ENCODE data around the gene CTNND2.

Gene CTNND2

DNA sequence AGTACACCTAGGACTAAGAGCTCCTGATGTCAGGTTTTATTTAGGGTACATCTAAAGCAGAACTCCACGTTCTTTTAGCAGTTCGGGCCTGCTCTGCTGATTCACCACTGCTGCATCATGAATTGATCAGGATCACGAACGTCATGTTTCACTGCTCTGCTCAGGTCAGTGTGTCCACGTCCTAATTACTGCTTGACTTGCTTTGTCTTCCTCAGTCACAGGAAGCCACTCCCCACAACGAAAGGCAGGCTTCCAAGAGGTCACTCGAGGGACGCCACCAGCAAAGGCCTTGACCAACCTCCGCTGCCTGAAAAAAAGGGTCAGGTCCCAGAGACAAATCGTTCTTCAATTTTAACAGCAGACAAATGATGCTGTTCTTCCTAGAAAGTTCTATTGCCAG is 40.3 kb downstream of the CTNND2 start:
- no peak overlapping the region for H3K14ac ChIP-seq (ENCODE audit: low read length in 2 of 2)
- H3K4me3 ChIP-seq (ENCODE audit: insufficient read depth in 1 of 2, low read depth in 1 of 2, low read length in 2 of 2) = no peak overlapping the region
- no peak overlapping the region for H2BK12ac ChIP-seq (ENCODE audit: low read length in 2 of 2)
- no peak overlapping the region for H2BK5ac ChIP-seq (ENCODE audit: low read depth, low read length, poor library complexity, severe bottlenecking)
- H3K36me3 ChIP-seq (ENCODE audit: control insufficient read depth in 1 of 2, insufficient read depth in 2 of 2, low read depth in 1 of 2, low read length in 2 of 2) = no peaks in the 10 kb centered on the region
- 77% methylated on average over 9 of the region's 10 CpGs for WGBS
- no peak overlapping the region for H3K4me2 ChIP-seq (ENCODE audit: low read length, poor library complexity, severe bottlenecking)
- H2AFZ ChIP-seq (ENCODE audit: low read depth, low read length) = no peak overlapping the region
- H2BK120ac ChIP-seq (ENCODE audit: low read depth, low read length) = no peak overlapping the region
- H2AK5ac ChIP-seq (ENCODE audit: low read length, severe bottlenecking) = no peak overlapping the region
- H4K8ac ChIP-seq (ENCODE audit: low read length) = no peak overlapping the region
- no peak overlapping the region for H3K23ac ChIP-seq (ENCODE audit: low read length in 2 of 2)
- H2BK15ac ChIP-seq (ENCODE audit: low read depth, poor library complexity, severe bottlenecking) = no peak overlapping the region
- H3K9ac ChIP-seq (ENCODE audit: low read length) = no peak overlapping the region
- no peaks in the 10 kb centered on the region for H3K4me1 ChIP-seq (ENCODE audit: control insufficient read depth, insufficient read depth, low read depth, low read length)
- no peak overlapping the region for H3K18ac ChIP-seq (ENCODE audit: low read depth in 1 of 2, low read length in 2 of 2)
- no peaks in the 10 kb centered on the region for H3K27me3 ChIP-seq (ENCODE audit: control insufficient read depth in 1 of 2, insufficient read depth in 1 of 2, low read length in 2 of 2)
- no peaks in the 10 kb centered on the region for H3K9me3 ChIP-seq (ENCODE audit: control insufficient read depth, low read length)
- H3K27ac ChIP-seq (ENCODE audit: low read length, poor library complexity, severe bottlenecking) = no peak overlapping the region
- H4K91ac ChIP-seq (ENCODE audit: low read length) = no peak overlapping the region
- no peak for DNase-seq
- H3K79me1 ChIP-seq (replicated peaks; ENCODE audit: low read length, poor library complexity, severe bottlenecking) = no peaks in the 10 kb centered on the region
- no peak overlapping the region for H3K4ac ChIP-seq (ENCODE audit: low read depth in 1 of 2, low read length in 2 of 2)

DNA sequence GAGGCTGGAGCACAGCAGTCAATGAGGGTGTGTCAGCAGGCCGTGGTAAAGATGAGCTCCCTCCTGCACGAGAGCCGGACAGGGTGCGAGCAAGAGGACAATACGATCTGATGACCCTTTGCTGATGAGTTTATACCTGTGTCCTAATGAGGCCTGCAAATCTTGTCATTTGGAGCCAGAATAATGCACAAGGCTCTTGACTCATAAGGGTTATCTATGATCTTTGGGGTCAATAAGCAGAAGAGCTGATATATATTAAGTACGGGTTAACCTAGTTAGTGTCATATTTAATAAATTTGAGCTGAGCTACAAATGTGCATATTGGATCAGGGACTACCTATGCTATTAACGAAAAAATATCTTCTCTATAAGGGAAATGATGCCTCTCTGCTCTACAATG is 46.9 kb downstream of the CTNND2 start:
- Histone ChIP-seq H3K4me2 (ENCODE audit: low read length, poor library complexity, severe bottlenecking) (no peak overlapping the region), H2BK120ac (ENCODE audit: low read depth, low read length) (no peak overlapping the region), H2AFZ (ENCODE audit: low read depth, low read length) (no peak overlapping the region), H2BK5ac (ENCODE audit: low read depth, low read length, poor library complexity, severe bottlenecking) (no peak overlapping the region), H3K9me3 (ENCODE audit: control insufficient read depth, low read length) (no peaks in the 10 kb centered on the region), H3K4me1 (ENCODE audit: control insufficient read depth, insufficient read depth, low read depth, low read length) (no peaks in the 10 kb centered on the region), H3K14ac (ENCODE audit: low read length in 2 of 2) (no peak overlapping the region), H3K27ac (ENCODE audit: low read length, poor library complexity, severe bottlenecking) (no peak overlapping the region), H3K18ac (ENCODE audit: low read depth in 1 of 2, low read length in 2 of 2) (no peak overlapping the region), H4K91ac (ENCODE audit: low read length) (no peak overlapping the region), H3K4ac (ENCODE audit: low read depth in 1 of 2, low read length in 2 of 2) (no peak overlapping the region), H3K79me1 (replicated peaks; ENCODE audit: low read length, poor library complexity, severe bottlenecking) (no peaks in the 10 kb centered on the region), H3K23ac (ENCODE audit: low read length in 2 of 2) (no peak overlapping the region), H2AK5ac (ENCODE audit: low read length, severe bottlenecking) (no peak overlapping the region), H3K36me3 (ENCODE audit: control insufficient read depth in 1 of 2, insufficient read depth in 2 of 2, low read depth in 1 of 2, low read length in 2 of 2) (no peaks in the 10 kb centered on the region), H2BK12ac (ENCODE audit: low read length in 2 of 2) (no peak overlapping the region), H3K9ac (ENCODE audit: low read length) (no peak overlapping the region), H3K27me3 (ENCODE audit: control insufficient read depth in 1 of 2, insufficient read depth in 1 of 2, low read length in 2 of 2) (no peaks in the 10 kb centered on the region), H4K8ac (ENCODE audit: low read length) (no peak overlapping the region), H3K4me3 (ENCODE audit: insufficient read depth in 1 of 2, low read depth in 1 of 2, low read length in 2 of 2) (no peak overlapping the region), H2BK15ac (ENCODE audit: low read depth, poor library complexity, severe bottlenecking) (no peak overlapping the region)
- no peak for DNase-seq
- 80% methylated on average over 6 of the region's 7 CpGs for WGBS

DNA sequence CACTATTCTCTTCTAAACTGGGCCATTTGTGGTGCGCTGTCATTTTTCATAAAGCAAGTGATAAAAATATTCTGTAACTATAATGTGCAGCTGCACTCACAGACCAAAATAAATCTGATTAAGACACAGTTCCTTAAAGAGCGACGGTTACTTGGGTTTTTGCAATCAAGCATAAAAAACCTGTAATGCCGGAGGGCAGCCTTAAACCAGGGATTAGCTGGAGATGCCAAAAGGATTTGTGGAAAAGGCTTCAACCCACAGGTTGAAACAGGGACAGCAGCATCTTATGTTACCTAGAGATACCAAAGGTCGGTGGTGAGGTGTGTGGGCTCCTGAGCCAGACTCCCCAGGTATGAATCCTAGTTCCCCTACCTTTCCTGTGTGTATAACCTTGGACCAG is 49.3 kb downstream of the CTNND2 start:
- Histone ChIP-seq H2BK15ac (ENCODE audit: low read depth, poor library complexity, severe bottlenecking) (no peak overlapping the region), H3K79me1 (replicated peaks; ENCODE audit: low read length, poor library complexity, severe bottlenecking) (no peaks in the 10 kb centered on the region), H4K8ac (ENCODE audit: low read length) (no peak overlapping the region), H2BK120ac (ENCODE audit: low read depth, low read length) (no peak overlapping the region), H2AK5ac (ENCODE audit: low read length, severe bottlenecking) (no peak overlapping the region), H2BK5ac (ENCODE audit: low read depth, low read length, poor library complexity, severe bottlenecking) (no peak overlapping the region), H3K36me3 (ENCODE audit: control insufficient read depth in 1 of 2, insufficient read depth in 2 of 2, low read depth in 1 of 2, low read length in 2 of 2) (no peaks in the 10 kb centered on the region), H3K27ac (ENCODE audit: low read length, poor library complexity, severe bottlenecking) (no peak overlapping the region), H3K4me3 (ENCODE audit: insufficient read depth in 1 of 2, low read depth in 1 of 2, low read length in 2 of 2) (no peak overlapping the region), H3K18ac (ENCODE audit: low read depth in 1 of 2, low read length in 2 of 2) (no peak overlapping the region), H3K4me2 (ENCODE audit: low read length, poor library complexity, severe bottlenecking) (no peak overlapping the region), H2AFZ (ENCODE audit: low read depth, low read length) (no peak overlapping the region), H3K4me1 (ENCODE audit: control insufficient read depth, insufficient read depth, low read depth, low read length) (no peaks in the 10 kb centered on the region), H3K27me3 (ENCODE audit: control insufficient read depth in 1 of 2, insufficient read depth in 1 of 2, low read length in 2 of 2) (no peaks in the 10 kb centered on the region), H2BK12ac (ENCODE audit: low read length in 2 of 2) (no peak overlapping the region), H3K9ac (ENCODE audit: low read length) (no peak overlapping the region), H4K91ac (ENCODE audit: low read length) (no peak overlapping the region), H3K23ac (ENCODE audit: low read length in 2 of 2) (no peak overlapping the region), H3K9me3 (ENCODE audit: control insufficient read depth, low read length) (no peaks in the 10 kb centered on the region), H3K14ac (ENCODE audit: low read length in 2 of 2) (no peak overlapping the region), H3K4ac (ENCODE audit: low read depth in 1 of 2, low read length in 2 of 2) (no peak overlapping the region)
- DNase-seq = no peak
- WGBS = 89% methylated on average over 5 of the region's 5 CpGs

DNA sequence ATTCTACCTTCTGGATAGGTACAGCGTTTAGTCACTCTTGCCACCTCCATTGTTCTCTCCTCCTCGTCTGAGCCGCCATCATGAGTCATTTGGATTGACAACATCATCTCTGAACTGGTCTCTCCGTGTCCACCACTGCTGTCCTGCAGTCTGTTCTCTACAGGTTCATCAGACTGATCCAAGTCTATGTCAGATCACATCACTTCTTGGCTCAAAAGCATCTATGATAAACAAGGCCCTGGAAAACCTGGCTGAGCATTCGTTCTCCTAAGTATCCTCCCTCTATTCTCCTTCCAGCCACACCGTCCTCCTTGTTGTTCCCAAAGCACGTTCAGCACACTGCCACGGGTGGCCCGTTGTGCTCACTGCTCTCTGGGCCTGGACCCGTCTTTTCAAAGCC is 50.5 kb downstream of the CTNND2 start:
- Histone ChIP-seq H3K36me3 (ENCODE audit: control insufficient read depth in 1 of 2, insufficient read depth in 2 of 2, low read depth in 1 of 2, low read length in 2 of 2) (no peaks in the 10 kb centered on the region), H3K79me1 (replicated peaks; ENCODE audit: low read length, poor library complexity, severe bottlenecking) (no peaks in the 10 kb centered on the region), H3K23ac (ENCODE audit: low read length in 2 of 2) (no peak overlapping the region), H2BK15ac (ENCODE audit: low read depth, poor library complexity, severe bottlenecking) (no peak overlapping the region), H3K4me1 (ENCODE audit: control insufficient read depth, insufficient read depth, low read depth, low read length) (no peaks in the 10 kb centered on the region), H2BK120ac (ENCODE audit: low read depth, low read length) (no peak overlapping the region), H2AK5ac (ENCODE audit: low read length, severe bottlenecking) (no peak overlapping the region), H3K27ac (ENCODE audit: low read length, poor library complexity, severe bottlenecking) (no peak overlapping the region), H3K18ac (ENCODE audit: low read depth in 1 of 2, low read length in 2 of 2) (no peak overlapping the region), H2BK12ac (ENCODE audit: low read length in 2 of 2) (no peak overlapping the region), H4K8ac (ENCODE audit: low read length) (no peak overlapping the region), H3K4ac (ENCODE audit: low read depth in 1 of 2, low read length in 2 of 2) (no peak overlapping the region), H3K9ac (ENCODE audit: low read length) (no peak overlapping the region), H3K4me3 (ENCODE audit: insufficient read depth in 1 of 2, low read depth in 1 of 2, low read length in 2 of 2) (no peak overlapping the region), H2AFZ (ENCODE audit: low read depth, low read length) (no peak overlapping the region), H4K91ac (ENCODE audit: low read length) (no peak overlapping the region), H3K9me3 (ENCODE audit: control insufficient read depth, low read length) (no peaks in the 10 kb centered on the region), H3K4me2 (ENCODE audit: low read length, poor library complexity, severe bottlenecking) (no peak overlapping the region), H2BK5ac (ENCODE audit: low read depth, low read length, poor library complexity, severe bottlenecking) (no peak overlapping the region), H3K27me3 (ENCODE audit: control insufficient read depth in 1 of 2, insufficient read depth in 1 of 2, low read length in 2 of 2) (no peaks in the 10 kb centered on the region), H3K14ac (ENCODE audit: low read length in 2 of 2) (no peak overlapping the region)
- no peak for DNase-seq
- WGBS = 74% methylated on average over 10 of the region's 10 CpGs
